COR-L47 (cell line): Measurements from ENCODE around the gene TMEM52.
A peak's percentile ranks its signal among the peaks of the same experiment; 100 is the strongest.

Experiments
- DNase-seq: peaks from one replicate; lab custom pipeline; 2025; lab: John Stamatoyannopoulos, UW

Gene TMEM52

DNA sequence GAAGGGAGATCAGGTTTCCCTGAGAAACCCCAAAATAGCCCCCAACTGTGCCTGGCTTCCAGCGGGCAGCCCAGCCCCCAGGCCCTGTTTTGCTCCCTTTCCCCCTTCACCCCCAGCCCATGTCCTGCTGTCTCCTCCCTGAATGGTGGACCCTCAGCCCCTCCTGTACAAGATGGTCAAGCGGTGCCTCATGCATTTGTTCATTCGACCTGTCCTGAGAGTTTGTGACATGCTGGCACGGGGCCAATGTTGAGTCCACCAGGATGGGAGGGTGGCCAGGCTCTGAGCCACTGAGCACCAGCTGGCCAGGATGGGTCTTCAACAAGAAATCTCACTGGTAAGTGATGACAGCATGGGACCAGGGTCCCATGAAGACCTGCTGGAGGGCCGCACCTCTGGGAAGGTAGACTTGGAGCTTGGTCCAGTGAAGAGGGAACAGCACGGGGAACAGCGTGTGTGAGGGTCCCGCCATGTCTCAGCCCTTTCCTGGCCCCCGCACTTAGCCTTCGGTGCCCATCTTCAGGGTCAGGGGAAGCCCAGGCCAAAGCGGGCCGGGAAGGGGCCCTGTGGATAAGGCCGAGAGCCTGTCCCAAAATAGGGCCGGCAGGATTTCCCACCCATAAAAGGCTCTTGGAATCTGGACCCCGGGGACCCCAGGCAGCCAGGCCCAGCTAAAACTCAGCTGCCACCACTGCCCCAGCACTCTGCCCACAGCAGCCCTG, 3.9 kb downstream of the TMEM52 start, which contains the start of gene CALML6:
Gene CALML6 (plus strand): TSS at position 290 of the 722 bp plus-strand sequence. CDS start 21 bp downstream, at position 311.
- no peak for DNase-seq

- no peak for DNase-seq
These were observed 4.7 kb downstream of the TMEM52 start for GRCh38 chr1:1914101-1914970.

- no peak for DNase-seq
These were observed 7.6 kb downstream of the TMEM52 start for GRCh38 chr1:1911350-1912041.

DNA sequence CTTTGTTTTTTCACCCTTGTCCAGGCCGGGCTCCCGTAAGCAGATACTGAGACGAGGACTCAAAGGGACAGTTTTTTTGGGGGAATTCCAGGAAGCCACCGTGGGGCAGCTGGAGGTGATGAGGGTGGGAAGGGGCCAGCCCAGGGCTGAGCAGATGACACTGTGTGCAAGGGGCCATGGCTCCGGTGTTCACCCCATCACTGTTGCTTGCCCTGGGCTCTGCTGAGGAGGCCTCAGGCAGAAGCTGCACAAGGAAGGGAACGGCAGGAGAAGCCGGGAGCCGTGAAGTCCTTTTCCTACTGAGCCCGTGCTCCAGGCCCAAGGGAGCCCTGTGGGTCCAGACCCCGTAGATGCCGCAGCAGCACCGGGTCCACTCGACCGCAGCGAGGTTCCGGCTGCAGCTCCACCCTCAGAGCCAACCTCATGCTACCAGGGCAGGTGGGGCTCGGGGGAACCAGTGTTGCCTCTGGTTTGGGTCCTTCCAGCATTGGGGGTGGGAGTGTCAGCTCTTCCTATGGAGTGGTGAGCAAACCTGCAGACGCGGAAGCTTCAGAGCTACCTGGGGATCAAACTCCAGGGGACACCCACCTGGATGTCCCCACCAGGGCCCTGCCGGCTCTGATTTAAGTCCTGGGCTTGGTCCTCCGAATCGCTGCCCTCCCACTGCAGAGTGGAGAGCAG, 8.3 kb downstream of the TMEM52 start:
- DNase-seq = no peak

GRCh38 chr1:1910033-1910465, 9.0 kb downstream of the TMEM52 start:
- no peak for DNase-seq

DNA sequence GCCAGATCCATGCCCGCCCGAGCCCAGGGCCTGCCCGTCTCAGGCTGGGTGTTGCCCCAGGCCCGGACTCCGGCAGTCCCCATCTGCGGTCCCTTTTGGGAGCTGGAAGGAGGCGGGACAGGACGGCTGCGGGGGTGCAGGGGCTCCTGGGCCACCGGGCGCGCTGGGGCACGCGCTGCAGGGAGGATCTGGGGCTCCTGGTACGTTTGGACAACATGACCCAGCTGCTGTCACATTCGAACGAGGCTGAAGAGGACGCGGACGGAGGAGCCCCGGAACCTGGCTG, 10.6 kb downstream of the TMEM52 start:
- DNase-seq = no peak

DNA sequence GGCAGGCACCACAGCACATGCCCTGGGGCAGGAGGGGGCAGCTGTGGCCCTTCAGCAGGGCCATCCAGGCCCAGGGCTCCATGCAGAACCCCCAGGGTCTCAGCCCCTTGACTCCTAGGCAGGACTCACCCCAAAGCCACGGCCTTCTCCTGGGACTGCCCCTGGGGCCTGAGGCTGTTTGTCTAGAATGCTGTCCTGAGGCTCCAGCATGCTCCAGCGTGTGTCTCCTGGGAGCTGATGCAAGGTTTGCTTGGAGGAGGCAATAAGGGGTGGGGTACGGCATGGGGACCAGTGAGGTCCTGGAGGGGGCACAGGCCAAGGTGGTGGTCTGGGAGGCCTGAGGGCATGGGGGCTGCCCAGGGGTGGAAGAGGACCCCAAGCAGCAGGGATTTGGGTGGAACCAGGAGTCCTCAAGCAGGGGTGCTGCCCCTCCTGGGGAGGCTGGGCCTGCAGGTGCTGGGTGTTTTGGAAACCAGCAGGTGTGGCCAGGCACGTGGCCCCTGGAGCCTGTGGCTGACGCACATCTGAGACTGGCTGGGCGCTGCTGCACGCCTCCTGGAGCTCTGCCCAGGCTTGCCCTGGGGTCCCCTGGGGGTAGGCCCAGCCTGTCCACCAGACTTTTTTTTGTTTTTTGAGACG, 11.9 kb downstream of the TMEM52 start:
- DNase-seq = peak; percentile 61

- peak; percentile 57 for DNase-seq
These were observed 12.6 kb downstream of the TMEM52 start for GRCh38 chr1:1906185-1907097.

- DNase-seq = no peak
These were observed 15.9 kb downstream of the TMEM52 start for GRCh38 chr1:1903224-1903623.

- no peak for DNase-seq
These were observed 17.3 kb downstream of the TMEM52 start for GRCh38 chr1:1901641-1902294.

GRCh38 chr1:1900883-1901640, 18.0 kb downstream of the TMEM52 start:
- DNase-seq = no peak

GRCh38 chr1:1899967-1900327, 19.1 kb downstream of the TMEM52 start:
- no peak for DNase-seq

GRCh38 chr1:1899266-1899966, 19.7 kb downstream of the TMEM52 start:
- no peak for DNase-seq

GRCh38 chr1:1898246-1898933, 20.7 kb downstream of the TMEM52 start:
- DNase-seq = no peak

GRCh38 chr1:1895456-1896336, 23.4 kb downstream of the TMEM52 start:
- no peak for DNase-seq

GRCh38 chr1:1895060-1895418, 24.0 kb downstream of the TMEM52 start:
- no peak for DNase-seq
